Astrocyte of the cerebellum (primary cell): ENCODE data around the gene TAS2R60.

Experiments used
- DNase-seq: peaks from one replicate; pipeline ENCODE4 v3.0.0-alpha.2; 2011; ENCODE audit warnings: low read depth
- H3K4me3 ChIP-seq: 2 replicates; pipeline ENCODE4 v1.5.1; 2011; ENCODE audit warnings: mild to moderate bottlenecking, low read depth, low read length, moderate library complexity
- CTCF ChIP-seq: IDR thresholded peaks from 2 replicates; pipeline ENCODE4 v1.5.1; 2012; ENCODE audit warnings: low read length, low read depth, moderate library complexity, mild to moderate bottlenecking; ENCODE audit errors: missing control alignments
- in situ Hi-C: cut with HindIII; loops from 2 replicates; pipeline ENCODE4 v1.10.0; 2017; ENCODE audit warnings: low sequenced_read_pairs

The TAS2R60 gene

GRCh38 chr7:143447466-143447865 is 4.2 kb downstream of the TAS2R60 start:
- no peak overlapping the region for H3K4me3 ChIP-seq
- no peak for DNase-seq
- in situ Hi-C loops: no loop called here
- TF ChIP-seq CTCF: no peak

GRCh38 chr7:143448429-143448828 is 5.2 kb downstream of the TAS2R60 start:
- DNase-seq: no peak
- in situ Hi-C loops: no loop called here
- H3K4me3 ChIP-seq: no peak overlapping the region
- no peak for TF ChIP-seq CTCF

GRCh38 chr7:143449793-143450192 is 6.5 kb downstream of the TAS2R60 start:
- in situ Hi-C loops: no loop called here
- no peak overlapping the region for H3K4me3 ChIP-seq
- TF ChIP-seq CTCF: no peak
- no peak for DNase-seq

GRCh38 chr7:143451122-143451521 is 7.9 kb downstream of the TAS2R60 start:
- in situ Hi-C loops: no loop called here
- no peak for TF ChIP-seq CTCF
- no peak for DNase-seq
- H3K4me3 ChIP-seq: no peak overlapping the region

- H3K4me3 ChIP-seq: no peak overlapping the region
- in situ Hi-C loops: no loop called here
- TF ChIP-seq CTCF: no peak
- no peak for DNase-seq
Measured at GRCh38 chr7:143451746-143452145, 8.5 kb downstream of the TAS2R60 start.

- no peak for DNase-seq
- H3K4me3 ChIP-seq: no peak overlapping the region
- TF ChIP-seq CTCF: no peak
- in situ Hi-C loops: no loop called here
Measured at GRCh38 chr7:143452495-143452894, 9.2 kb downstream of the TAS2R60 start.

- TF ChIP-seq CTCF: no peak
- in situ Hi-C loops: no loop called here
- no peak for DNase-seq
- H3K4me3 ChIP-seq: no peak overlapping the region
Measured at GRCh38 chr7:143454091-143454680, 10.9 kb downstream of the TAS2R60 start.
